NCI-H128 (cell line): ENCODE data around the gene APOL2.
"Not testable (repeated sequence)": the region's sequence is repeated elsewhere in the genome, so short reads cannot be mapped to it uniquely, and the experiment has no call there.

Experiments used
- DNase-seq: peaks from one replicate; lab custom pipeline; 2025; ENCODE audit not compliant: unreplicated experiment; lab: John Stamatoyannopoulos, UW

APOL2 gene

DNA sequence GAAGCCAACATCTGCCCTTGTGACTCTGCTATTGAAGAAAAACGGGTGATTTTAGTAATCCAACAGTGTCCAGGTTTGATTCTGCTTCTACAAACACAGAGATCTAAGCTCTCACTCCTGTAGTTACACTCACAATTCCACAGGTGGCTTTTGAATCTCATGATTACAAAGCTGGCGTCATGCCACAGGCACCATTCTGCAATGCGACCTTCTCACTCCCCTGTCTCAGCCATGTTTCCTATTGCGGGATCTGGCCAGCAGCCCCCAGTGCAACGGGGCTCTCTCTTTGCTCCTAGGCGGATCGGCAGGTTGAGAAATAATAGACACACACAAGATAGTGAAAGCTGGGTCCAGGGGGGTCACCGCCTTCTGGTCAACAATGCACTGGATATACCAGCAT lies 36.4 kb downstream of the APOL2 start:
- DNase-seq, result not testable (repeated sequence)

DNA sequence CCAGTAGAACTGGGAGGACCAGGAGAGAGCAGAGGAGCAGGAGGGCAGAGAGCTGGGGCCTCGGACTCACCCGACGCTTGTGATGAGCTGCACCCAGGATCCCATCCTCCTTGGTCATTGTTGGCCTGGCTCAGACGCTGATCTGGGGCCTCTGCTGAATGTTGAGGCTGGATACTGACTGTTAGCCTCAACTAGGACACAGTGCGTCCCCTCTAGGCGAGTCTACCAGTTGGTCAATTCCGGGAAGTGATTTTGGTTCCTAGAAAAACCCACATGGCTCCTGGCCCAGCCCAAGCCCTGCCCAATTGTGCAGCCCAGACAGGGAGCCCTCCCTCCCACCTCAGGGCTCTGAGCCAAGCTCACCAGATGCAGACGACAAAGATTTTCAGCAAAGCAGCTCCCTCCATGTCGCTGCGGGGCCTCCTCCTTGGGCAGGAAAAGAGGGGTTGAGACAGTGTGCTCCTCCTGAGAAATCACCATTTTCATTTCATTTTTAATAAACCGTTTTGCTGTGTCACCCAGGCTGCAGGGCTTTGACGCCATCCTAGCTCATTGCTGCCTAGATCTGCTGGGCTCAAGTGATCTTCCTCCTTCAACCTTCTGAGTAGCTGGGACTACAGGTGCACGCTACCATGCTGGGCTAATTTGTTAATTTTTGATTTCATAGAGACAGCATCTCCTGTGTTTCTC lies 37.6 kb downstream of the APOL2 start, which contains the start of gene APOL4:
Gene APOL4 (minus strand): TSS at position 180 of the 690 bp plus-strand sequence. CDS start 75 bp downstream, at position 105.
- no peak for DNase-seq

DNA sequence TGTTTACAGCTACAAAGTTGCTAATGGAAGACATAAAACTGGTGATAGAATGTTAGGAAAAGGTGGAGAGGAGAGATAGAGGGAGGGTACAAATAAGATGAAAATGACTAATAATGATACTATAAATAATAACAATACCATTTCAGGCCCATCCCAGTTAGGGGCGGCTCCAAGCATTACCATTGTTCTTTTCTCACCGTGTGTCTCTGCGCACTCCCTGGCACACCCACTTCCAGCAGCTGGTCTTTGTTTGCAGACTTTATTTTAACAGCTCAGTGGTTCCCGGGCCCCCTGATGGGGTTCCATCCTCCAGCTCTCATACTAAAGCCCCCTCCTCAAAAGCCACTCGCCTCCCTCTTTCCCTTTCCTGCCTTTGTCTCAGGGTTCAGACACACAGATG lies 38.3 kb downstream of the APOL2 start:
- not testable (repeated sequence) for DNase-seq

DNA sequence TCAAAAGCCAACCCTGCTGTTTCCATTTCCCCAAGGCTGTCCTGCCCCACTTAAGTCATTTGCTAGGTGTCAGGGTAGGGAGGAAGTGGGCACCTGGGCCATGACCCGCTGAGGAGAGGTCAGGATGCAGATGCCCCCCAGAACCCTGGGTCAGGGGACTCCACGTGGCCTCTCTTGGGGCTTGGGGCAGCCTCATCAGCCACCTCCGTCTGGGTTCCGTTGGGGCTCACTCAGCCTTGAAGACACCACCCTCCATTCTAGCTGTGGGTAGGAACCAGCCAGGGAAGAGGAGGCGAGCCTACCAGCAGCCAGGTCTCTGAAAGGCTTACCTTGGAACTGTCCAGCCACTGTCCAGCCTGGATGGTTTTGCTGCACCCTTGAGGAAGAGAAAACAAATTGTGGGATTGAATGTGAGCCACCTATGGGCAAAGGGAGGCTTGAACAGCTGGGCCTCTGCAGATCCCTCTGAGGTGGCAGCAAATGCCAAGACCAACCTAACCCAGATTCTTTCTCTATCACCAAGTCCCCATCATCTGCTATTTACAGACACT lies 40.3 kb downstream of the APOL2 start:
- DNase-seq, result no peak

DNA sequence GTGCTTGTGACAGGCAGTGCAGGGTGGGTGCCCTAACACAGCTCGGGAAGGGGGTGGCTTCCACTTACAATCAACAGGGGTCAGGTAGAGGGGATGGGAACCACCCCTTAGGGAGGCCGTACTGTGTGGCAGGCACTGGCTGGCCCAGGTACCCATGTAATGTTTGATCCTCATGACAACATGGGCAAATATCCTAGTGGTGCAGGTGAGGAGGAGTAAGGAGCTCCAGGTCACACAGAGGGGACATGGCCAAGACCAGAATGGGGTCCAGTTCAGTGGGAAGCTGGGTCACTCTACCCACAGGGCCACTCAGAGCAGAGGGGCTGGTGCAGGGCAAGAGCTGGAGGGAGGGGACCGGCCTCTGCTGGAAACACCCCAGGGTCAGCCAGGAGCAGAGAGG lies 40.8 kb downstream of the APOL2 start:
- DNase-seq, result no peak

DNA sequence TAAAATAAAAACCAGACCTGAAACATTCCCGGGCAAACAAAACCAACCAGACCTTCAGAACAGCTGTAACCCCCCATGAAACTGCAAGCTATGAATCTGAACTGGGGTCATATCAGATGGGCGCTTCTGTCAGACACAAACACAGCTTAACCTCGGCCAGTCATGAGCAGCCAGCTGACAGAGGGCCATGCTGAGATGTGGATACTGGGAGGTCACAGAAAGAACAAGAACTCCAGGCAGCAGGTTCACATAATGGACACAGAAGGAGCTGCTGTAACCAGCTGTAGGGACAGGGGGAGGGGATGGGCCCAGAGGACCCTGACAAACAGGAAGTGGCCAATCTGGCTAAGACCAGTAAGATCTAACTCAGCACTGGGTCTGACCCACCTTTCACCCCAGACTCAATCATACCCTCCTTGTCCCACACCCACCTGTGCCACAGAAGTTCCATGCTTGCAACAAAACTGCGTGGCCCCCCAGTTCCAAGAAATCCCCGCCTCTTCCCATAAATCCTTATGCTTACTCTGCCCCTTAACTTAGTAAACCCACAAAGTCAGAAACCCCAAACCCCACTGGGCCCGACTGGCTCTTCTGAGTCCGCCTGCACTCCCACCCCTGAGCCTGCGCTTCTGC lies 41.7 kb downstream of the APOL2 start:
- no peak for DNase-seq

DNA sequence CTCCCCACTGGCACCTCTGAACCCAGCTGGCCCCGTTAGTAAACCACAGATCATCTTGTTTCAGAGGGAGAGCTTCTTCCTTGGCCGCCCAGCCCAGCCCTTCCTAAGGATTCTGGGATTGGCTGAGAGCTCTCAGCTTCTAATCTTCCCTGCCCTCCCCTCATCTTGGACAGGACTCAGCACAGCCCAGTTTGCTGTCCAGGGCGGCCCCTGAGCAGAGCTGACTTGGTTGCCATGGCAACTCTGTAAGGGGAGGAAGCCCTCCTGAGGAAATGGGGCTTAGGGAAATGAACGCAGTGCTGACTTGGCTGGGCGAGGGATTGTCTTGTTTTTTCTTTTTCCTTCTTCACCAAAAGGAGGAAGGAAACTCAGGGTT lies 42.3 kb downstream of the APOL2 start:
- no peak for DNase-seq

DNA sequence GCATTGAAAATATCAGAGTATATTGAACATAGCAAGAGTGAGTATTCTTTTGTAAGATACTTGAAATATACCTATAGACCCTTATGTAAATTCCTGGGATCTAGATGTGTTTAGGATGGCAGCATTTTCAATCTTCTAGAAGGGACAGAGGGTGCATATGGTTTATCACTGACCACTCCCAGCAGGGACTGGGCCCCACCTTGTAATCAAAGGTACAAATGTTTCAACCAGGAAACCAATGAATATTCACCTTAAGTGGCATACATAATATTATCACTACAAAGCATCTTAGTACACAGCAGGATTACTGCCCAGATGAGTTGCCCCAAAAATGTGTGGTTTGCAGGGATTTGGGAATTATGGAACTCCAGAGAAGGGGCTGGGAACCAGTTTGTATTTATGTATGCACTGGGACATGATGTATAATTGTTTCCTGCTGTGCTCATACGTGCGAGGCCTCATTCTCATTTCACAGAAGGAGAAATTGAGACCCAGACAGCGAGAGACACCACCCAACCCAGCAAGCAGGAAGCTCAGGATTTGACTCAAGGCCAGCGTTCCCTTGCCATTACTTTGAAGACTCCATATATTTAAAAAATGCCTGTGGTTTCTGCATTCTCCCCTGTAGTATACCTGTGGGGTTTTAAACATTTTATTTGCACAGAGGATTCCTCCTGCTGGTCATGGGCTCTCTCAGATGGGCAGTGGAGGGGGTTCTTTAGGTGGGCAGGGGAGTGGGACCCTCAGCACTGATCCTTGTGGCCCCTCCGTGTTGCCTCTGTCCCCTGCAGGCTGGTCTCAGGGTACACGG lies 42.9 kb downstream of the APOL2 start:
- no peak for DNase-seq

DNA sequence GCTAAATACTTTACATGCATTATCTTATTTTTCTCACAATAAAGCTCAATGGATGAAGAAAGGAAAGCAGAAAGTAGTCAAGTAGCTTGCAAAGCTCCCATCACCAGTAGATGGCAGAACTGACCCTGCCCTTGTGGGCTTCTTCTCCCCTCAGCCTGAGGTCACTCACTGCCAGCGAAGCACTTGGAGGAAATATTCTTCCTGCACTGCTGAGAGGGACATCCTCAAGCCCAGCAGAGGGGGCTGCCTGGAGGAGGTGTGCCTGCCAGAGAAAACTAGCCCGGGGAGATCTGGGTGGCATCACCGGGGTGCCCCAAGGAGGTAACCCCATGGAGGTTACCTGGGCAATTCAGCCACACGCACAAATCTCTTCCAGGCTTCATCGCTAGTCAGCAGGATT lies 44.4 kb downstream of the APOL2 start:
- DNase-seq, result no peak

DNA sequence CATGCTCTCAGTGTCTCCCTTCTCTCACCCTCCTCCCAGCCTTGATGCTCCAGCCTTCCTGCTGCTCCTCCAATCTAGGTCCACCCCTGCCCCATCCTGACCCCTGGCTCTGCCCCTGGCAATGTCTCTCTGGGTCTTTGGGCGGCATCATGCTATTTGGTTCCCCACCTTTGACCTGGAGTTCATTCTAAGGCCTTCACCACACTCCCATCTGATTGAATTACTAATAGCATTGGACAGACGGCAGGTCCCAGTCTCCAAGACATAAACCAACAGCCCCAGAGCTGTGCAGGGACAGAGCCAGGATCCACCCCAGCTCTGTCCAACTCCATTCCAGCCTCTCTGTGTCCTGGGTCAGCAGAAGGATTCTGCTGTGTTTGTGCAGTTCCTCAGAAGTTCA lies 44.9 kb downstream of the APOL2 start:
- DNase-seq, result no peak

DNA sequence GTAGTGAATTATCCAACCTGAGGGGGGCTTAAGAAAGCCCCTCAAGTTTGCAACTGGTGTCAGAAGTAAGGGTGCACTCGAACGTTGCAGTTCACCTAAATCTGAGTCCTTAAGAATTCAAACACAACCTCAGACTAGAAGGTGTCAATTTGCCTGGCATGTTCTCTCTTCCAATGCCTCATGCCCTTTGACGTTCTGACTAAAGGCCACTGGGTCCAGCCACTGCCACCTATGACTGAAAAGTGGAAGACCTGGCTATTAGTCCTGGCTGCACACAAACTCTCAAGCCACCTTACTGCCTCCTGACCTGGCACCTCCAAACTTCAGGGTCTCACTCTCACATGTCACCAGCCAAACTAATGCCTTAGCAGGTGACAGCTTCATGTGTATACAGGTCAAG lies 45.8 kb downstream of the APOL2 start:
- DNase-seq, result no peak

DNA sequence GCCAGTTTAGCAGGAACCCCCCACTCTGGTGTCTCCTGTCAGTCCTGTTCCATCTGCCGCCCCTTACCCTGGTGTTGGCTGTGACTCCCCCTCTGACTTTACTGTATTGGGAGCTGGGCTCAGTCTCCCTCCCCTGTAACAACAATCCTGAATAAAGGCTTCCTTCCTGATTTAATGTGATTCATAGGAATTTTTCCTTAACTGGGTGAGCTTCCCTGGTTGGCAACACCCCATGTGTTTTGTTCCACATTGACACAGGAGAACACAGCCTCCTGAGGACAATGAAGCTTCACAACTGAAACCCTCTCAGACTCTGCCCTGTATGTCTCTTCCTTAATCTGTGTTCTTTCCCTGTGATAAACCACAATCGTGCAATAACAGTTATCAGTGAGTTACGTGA lies 46.2 kb downstream of the APOL2 start:
- no peak for DNase-seq

DNA sequence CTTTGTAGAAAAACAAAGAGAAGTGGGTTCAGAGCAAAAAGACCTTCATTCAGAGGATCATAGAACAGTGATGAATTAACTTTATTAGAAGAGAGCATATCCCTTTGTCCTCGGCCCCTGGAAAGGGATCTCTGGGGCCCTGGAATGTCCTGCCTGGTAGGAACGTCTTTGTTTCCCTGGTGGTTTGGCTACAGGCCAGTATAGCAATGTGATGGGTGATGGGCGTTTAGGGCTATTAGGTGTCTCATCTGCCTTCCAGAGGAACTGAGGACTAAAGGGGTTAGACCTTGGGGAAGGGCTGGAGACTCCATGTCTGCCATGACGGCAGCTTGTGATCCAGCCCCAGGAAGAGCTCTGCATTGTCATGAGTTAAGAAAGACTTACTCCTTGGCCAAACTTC lies 46.8 kb downstream of the APOL2 start:
- no peak for DNase-seq

DNA sequence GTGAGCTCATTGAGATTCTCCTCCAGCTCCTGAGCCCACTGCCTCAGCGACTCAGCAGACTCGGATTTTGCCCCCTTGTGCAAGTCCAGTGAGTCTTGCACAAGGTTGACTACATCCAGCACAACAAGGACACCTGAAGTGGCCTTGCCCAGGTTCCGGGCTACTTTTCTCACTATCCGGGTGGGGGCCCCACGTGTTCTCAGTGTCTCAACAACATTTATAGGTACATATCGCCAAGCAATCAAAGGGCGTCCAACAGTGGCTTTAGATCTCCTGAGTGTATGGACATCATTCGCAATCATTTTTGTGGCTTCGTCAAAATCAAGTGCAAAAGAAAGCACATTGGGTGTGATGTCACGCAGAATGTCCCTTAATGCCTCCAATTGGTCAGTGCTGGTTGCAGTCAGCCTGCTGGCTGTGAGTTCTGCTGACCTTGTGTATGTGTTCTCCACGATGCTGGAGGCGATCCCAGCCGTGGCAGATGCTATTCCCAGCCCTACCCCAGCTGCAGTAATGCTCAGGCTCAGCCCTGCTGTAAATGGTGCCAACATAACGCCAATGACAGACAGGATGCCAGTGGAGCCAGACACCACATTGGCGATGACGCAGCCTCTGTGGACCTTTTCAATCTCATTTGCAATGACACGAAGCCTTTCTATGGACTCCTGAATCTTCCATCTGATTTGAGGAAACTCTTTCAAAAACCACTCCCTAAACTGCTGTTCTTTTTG lies 48.1 kb downstream of the APOL2 start:
- no peak for DNase-seq

DNA sequence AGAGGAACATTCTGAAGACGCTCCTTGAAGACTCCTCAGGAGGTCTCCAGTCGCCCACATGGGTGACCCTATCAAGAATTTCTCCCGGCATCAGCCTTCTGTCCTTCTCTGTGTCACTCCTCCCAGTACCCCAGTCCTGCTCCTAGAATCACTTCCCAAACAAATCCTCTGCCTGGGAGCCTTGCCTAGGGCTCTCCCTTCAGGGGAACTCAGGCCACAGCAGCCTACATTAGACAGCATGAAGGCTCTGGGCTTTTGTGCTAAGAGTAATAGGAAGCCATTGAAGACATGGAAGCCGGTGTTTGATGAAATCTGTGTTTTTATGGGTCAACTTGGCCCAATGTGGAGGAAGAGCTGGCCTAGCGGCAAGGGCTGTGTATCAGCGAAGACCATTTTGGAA lies 51.5 kb downstream of the APOL2 start:
- DNase-seq, result not testable (repeated sequence)

DNA sequence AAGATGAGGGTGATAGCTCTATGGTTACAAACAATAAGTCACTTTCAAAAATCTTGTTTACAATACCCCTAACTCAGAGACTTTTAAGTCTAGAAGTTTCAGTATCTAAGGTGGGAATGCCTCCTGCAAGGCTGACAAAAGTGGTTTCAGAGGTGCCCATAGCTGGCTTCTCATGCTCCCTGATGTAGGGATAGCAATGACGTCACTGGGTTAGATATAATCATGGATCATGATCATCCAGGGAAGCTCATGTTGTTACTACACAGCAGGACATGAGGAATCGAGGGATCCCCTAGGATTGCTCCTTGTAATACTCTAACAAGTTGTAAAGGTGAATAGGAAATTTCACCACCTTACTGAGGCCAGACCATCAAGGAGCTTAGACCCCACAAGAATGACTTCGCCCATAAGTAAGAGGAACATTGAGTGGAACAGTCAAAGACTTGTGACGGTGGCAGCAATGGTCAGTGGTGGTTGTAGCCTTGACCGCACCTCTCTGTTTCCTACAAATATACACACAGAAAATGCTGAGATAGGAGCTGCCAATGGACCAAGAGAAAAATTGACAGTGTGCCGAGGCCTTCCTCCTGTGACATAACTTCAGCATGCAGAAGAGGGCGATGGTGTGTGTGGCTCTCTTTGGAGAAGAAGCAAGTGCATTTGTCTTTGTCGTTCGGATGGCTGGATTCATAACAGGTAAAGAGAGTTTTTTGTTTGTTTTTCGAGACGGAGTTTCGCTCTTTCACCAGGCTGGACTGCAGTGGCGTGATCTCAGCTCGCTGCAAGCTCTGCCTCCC lies 53.3 kb downstream of the APOL2 start:
- DNase-seq, result no peak

DNA sequence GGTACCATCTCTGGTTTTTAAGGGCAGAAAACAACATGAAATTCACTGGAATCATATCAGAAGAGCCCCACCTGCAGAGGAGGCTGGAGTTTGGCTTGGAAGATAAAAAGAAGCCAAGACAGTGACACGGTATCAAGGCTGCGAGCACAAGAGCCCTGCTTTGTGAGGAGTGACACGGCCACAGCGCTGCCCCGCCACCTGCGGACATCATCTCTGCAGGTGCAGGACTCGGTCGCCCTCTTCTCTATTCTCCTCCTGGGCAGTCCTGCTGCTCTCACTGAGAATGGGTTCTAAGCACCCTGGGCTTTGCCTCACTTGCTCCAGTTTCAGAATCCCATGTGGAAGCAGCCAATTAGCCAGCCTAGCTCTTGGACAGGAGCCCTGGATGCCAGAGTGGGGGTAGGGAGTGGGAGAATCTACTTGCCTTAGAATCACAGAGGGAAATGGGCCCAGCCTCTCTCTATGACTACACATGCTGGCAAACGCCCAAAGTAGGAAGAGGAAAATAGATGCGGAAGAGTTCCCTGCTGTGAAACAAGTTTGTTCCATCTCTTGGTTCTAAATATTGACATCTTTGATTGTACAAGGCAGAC lies 54.8 kb downstream of the APOL2 start:
- no peak for DNase-seq

DNA sequence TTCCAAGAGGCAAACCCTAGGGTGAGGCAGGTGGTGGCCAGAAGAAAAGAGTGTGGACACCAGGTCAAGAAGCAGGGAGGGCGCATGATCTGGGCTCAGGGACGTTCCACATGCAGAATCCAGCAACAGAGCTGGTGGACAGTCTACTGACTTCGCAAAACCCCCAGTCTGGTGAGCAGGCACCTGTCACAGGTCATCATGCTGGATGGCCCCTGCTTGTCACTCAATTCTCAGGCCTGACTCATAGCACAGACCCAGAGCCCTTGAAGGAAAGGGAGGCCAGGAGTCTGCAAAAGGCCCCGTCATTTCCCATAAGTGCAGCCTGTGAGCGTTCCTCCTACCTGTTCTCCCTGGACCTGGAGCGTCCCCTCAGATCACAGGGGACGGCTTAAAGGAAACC lies 55.9 kb downstream of the APOL2 start:
- no peak for DNase-seq

DNA sequence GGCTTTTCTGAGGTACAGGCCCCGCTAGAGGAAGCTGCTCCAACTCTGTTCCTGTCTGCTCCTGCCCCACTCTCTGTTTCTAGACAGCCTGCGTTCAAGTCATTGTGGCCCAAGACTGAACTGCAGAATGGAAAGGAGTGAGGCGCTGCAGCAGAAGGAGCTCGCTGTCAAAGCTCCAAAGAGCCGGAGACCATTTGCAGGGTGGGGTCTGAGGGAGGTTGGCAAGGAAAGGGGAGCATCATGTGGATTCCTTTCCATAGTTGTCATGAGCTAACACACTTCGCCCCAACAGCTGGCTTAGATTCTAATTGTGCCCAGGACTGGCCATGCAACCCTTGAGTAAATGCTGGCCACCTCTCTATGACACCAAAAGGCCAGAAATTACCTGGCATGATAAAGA lies 56.5 kb downstream of the APOL2 start:
- DNase-seq, result no peak

DNA sequence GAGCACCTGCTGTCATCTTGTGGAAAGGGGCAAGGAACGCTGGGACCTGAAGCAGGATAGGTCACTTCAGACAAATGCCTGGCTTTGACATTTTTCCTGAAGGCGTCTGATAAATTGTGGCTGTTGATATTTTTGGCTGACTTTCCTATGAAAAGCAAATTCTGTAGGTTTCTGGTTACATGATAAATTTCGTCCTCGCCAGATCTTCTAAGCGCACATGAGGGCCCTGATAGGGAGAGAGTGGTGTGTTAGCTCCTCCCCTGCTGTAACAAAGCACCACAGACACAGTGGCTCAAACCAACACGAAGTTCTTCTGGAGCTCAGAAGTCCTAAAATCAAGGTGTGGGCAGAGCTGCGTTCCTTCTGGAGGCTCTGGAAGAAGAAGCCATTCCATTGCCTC lies 57.3 kb downstream of the APOL2 start:
- DNase-seq, result no peak
